Activated CD8-positive, alpha-beta memory T cell treated with anti-CD3 and anti-CD28 coated beads, Interleukin-2, amount 50 U/mL, for 4 hours (primary cell): Measurements from ENCODE around the gene CKAP4.

Source experiments
- DNase-seq: peaks from one replicate; pipeline ENCODE4 v3.0.0-alpha.2; 2020

The CKAP4 gene

GRCh38 chr12:106239951-106240335, 7.9 kb downstream of the CKAP4 start:
- no peak for DNase-seq

- DNase-seq = no peak
These were observed 8.4 kb downstream of the CKAP4 start for GRCh38 chr12:106239241-106239950.

GRCh38 chr12:106238146-106238545, 9.7 kb downstream of the CKAP4 start:
- DNase-seq = no peak

- DNase-seq = no peak
These were observed 12.1 kb downstream of the CKAP4 start for GRCh38 chr12:106235770-106236169.

GRCh38 chr12:106234449-106234848, 13.4 kb downstream of the CKAP4 start:
- DNase-seq = no peak

- no peak for DNase-seq
These were observed 14.8 kb downstream of the CKAP4 start for GRCh38 chr12:106233011-106233410.

GRCh38 chr12:106229036-106229591, 18.7 kb downstream of the CKAP4 start:
- no peak for DNase-seq

GRCh38 chr12:106228320-106228710, 19.5 kb downstream of the CKAP4 start:
- DNase-seq = no peak

- DNase-seq = peak; percentile 66
These were observed 20.0 kb downstream of the CKAP4 start for GRCh38 chr12:106227641-106228319.

GRCh38 chr12:106226884-106227640, 20.8 kb downstream of the CKAP4 start:
- no peak for DNase-seq

- no peak for DNase-seq
These were observed 23.5 kb downstream of the CKAP4 start for GRCh38 chr12:106224355-106224706.

- DNase-seq = peak; percentile 73
These were observed 24.1 kb downstream of the CKAP4 start for GRCh38 chr12:106223485-106224354.

GRCh38 chr12:106220536-106220935, 27.3 kb downstream of the CKAP4 start:
- DNase-seq = no peak

GRCh38 chr12:106219043-106219442, 28.8 kb downstream of the CKAP4 start:
- DNase-seq = no peak

GRCh38 chr12:106217706-106218105, 30.1 kb downstream of the CKAP4 start:
- no peak for DNase-seq

- DNase-seq = no peak
These were observed 33.2 kb downstream of the CKAP4 start for GRCh38 chr12:106214571-106214970.

- DNase-seq = no peak
These were observed 34.2 kb downstream of the CKAP4 start for GRCh38 chr12:106213662-106214061.

- DNase-seq = no peak
These were observed 35.8 kb downstream of the CKAP4 start for GRCh38 chr12:106211973-106212372.

- DNase-seq = no peak
These were observed 42.4 kb downstream of the CKAP4 start for GRCh38 chr12:106205208-106206069.

- no peak for DNase-seq
These were observed 43.5 kb downstream of the CKAP4 start for GRCh38 chr12:106204312-106204711.

- DNase-seq = no peak
These were observed 49.8 kb downstream of the CKAP4 start for GRCh38 chr12:106197906-106198623.
